ENCODE measurements around the gene PEAR1. TPM values are rescaled to one million over a fixed set of nuclear protein-coding genes. Genes with fewer than 3 reads are reported as not detected.

PEAR1 gene, protein sequence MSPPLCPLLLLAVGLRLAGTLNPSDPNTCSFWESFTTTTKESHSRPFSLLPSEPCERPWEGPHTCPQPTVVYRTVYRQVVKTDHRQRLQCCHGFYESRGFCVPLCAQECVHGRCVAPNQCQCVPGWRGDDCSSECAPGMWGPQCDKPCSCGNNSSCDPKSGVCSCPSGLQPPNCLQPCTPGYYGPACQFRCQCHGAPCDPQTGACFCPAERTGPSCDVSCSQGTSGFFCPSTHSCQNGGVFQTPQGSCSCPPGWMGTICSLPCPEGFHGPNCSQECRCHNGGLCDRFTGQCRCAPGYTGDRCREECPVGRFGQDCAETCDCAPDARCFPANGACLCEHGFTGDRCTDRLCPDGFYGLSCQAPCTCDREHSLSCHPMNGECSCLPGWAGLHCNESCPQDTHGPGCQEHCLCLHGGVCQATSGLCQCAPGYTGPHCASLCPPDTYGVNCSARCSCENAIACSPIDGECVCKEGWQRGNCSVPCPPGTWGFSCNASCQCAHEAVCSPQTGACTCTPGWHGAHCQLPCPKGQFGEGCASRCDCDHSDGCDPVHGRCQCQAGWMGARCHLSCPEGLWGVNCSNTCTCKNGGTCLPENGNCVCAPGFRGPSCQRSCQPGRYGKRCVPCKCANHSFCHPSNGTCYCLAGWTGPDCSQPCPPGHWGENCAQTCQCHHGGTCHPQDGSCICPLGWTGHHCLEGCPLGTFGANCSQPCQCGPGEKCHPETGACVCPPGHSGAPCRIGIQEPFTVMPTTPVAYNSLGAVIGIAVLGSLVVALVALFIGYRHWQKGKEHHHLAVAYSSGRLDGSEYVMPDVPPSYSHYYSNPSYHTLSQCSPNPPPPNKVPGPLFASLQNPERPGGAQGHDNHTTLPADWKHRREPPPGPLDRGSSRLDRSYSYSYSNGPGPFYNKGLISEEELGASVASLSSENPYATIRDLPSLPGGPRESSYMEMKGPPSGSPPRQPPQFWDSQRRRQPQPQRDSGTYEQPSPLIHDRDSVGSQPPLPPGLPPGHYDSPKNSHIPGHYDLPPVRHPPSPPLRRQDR
- total RNA-seq = 0.31 TPM

DNA sequence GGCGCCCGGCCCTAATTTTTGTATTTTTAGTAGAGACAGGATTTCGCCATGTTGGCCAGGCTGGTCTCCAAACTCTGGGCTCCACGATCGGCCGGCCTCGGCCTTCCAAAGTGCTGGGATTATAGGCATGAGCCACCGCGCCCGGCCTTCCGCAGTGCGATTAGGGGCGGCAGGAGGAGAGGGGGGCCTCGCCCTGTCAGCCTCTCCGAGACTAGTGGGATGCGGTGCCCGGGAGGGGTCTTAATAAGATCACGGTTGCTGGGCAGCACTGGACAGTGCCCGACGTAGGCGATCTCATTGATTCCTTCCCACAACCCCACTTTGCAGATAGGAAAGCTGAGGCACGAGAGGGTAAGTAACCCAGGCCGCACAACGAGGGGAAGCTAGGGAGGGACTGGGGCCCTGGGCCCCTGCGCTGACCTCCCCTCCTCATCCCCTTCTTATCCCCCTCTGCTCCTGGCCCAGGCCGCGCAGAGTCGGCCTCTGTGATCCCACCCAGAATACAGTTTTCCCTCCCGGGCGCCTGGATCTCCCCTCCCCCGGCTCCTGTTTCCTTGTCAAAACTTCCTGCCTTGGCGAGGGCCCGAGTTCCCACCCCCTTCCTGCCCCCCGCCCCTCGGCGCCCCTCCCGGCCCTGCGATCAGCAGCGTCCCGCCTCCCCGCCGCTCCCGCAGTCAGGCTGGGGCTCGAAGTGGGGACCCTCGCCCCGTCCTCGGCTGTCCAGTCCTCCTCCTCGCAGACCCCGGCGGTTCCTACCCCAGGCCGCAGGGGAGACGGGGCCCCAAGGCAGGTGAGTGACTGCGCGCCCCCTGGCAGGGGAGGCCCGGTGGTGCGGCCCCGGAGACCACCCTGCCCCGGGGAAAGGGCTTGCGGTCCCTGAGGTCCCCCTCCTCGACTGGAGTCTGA, at the start of gene PEAR1:
Gene PEAR1 (plus strand): TSS at position 671 of the 906 bp plus-strand sequence. CDS start 10,209 bp downstream, outside the sequence.
- DNase-seq = no peak

DNA sequence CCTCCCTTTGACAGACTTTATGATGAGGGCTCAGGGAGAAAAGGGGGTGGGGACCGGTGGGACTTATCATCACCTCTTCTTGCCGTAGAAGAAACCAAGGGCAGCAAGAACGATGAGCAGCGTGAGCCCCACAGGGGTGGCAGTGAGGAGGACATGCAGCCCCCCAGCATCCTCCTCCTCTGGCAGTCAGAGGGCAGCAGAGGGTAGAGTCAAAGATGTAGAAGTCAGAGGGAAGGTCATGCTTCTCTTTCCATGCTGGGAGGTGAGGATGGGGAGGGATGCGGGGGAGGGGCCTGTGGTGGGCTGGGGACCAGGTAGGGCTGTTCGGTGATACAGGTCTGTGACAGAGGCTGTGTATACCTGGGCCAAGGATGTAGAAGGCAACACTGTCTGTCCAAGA, 49.4 kb upstream of the PEAR1 start:
- no peak for DNase-seq

DNA sequence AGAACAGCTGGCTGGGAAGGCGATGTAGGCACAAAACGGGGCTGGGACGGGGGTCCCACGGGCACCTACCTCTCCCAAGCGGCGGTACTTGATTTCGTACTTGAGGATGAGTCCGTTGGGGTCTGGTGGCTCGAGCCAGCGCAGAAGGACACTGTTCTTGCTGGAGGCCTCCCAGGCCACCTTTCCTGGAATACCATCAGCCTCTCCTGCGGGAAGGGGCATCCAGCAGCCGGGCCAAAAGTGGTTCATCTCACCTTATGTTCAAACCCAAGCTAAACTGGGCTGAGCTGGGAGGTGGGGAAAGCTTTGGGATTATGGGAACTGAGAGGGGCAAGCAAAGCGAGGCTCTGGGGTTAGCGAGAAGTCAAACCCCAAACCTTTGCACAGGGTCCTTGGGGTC, 48.9 kb upstream of the PEAR1 start:
- DNase-seq = no peak

DNA sequence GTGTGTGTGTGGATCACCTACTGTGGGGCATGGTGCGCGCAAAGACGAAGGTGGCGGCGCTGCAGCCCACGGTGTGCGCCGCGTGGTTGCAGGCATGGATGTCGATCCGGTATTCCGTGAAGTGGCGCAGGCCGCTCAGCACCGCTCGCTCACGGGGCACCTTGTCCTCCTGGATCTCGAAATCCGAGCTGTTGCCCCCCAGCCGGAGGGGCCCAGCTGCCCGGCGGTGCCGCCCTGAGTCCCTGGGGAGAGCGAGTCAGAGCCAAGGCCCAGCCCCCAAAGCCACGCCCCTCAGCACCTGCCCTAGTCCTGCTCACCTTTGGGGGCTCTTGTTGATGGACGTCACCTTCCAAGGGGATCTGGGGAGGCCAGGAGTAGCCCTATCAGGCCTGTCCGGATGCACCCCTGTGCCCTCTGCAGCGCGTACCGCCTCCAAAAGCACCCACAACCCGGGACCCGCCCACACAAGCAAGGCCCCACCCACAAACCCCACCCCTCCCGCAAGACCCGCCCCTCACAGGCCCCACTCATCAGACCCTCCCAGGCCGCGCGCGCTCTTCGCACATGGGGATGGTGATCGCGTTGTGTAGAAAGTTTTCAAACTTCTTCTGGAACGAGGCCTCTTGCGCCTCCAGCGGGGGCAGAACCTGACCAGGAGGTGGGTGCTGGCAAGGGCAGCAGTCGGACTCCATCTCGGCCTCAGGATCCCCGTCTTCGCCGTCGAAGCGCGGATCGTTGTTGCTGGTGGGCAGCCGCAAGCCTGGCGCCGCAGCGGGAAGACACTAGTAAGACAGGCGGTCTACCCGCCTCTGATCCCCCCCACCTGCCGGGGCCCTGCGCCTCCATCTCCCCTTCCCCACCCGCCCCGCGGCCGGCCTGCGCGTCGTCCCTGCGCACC, 48.2 kb upstream of the PEAR1 start:
- no peak for DNase-seq

DNA sequence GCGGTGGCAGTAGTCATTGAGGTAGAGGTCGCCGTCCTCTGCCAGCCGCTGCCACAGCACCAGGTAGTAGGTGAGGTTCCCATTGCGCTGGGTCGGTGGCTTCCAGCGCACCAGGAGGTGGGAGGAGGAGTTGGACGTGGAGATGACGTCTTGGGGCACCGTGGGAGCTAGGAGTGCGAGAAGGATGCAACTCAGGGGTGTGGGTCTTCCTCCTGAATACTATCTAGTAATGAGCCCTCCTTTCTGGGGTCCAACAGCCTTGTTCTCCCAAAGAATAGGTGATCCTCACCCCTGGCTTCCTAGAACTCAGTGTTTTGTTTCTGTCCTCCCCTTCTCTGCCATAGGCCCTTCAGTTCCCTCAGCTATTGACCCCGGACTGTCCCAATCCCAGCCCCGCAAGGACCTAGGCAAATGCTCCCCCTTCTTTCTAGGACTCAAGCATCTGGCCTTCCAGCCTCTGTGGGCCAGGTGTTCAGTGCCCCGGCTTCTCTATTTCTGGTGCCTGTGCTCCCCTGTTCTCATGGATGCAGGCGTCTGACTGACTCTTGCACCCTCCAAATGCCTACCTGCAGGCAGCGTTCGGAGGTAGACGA, 47.5 kb upstream of the PEAR1 start:
- DNase-seq = no peak

DNA sequence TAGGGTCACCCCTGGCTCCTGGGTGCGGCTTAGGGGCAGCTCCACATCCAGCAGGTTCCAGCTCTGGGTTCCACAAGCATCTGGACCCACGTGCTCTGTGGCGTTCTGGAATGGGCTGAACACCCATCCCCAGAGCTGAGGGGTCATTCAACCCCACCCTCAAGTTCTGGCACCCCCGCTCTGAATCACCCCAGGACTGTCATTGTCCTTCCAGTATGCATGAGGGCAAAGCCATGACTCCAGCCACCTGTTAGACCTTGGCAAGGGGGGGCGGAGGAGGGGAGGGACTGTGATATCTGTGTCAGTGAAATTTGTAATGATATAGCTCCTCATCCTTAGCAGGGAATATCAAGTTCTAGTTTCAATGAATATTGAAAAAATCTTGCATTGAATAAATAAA, 46.9 kb upstream of the PEAR1 start:
- DNase-seq = no peak

DNA sequence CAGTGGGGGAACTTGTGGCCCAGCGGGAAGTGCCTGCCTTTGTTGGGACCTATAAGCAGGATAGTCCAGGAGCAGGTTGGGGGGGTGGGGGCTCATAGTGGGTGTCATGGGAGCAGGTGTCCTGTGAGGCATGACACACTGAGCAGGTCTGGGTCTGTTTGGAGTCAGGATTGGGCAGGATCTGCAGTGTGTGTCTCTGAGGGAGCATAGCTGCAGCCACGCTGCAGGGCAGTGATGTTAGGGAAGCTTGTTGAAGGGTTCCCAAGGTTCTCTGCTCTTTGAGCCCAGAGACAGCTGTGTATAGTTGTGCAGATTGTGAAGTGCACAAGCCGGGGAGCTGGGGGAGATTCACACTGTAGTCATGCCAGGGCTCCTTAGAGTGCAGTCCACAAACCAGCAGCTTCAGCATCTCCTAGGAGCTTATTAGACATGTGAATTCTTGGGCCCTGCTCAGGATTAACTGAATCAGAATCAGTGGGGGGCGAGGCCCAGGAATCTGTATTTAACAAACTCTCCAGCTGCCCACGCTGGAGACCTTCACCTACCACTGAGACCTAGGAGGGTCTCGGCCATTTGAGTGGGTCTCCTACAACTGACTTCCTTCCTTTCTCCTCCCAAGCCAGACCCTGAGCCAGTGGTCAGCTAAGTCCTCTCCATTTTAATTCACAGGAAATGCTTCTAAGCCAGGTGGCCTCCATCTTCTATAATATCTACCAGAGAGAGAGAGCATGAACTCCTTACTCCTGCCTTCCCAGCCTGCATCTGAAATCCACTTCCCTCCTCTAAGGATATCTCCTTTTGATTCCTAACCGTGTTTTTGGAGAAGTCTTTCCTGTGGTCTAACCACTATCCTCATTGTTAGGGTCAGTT, 45.7 kb upstream of the PEAR1 start:
- DNase-seq = no peak

DNA sequence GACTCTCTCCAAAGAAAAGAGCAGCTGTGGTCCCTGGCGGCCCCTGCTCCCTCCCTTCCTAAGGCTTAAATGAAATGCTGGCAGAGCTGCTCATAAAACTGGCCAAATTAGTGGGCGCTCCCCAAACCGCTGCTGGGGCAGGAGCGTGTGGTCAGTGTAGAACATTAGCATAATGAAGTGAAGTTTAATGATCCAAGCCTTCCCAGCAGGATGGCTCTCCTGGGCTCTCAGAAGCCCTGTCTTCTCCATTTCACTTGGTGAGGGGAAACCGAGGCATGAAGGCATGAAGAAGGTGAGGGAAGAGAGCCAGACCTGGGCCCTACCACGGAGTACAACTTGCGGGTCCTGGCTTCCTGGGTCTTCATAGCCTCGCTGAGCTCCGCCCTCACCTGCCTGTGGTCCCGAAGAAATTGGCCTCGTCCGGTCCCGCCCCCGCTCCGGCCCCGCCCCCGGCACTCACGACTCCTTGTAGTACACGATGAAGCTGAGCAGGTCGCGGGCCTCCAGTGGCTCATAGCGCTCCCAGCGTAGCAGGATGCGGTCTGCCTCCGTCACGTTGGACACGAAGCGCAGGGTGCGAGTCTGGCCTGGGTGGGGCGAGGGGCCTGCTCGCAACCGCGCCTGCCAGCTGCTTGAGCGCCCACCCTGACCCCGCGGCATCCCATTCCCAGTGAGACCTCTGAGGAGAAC, 44.9 kb upstream of the PEAR1 start:
- no peak for DNase-seq

DNA sequence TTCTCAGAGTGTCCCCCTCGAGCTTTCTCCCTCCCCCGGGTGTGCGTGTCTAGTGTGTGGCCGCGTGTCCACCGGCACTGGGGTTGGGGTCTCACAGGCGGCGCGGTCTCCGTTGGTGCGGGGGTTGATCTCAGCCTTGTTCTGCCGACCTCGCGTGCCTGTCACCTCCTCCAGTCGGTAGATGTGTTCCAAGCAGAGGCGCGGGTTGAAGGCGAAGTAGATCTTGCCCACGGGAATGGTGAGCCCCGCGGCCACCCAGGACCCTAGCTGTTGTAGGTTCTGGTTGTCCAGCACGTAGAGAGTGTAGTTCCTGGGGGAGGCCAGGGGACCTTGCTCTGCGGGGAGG, 44.4 kb upstream of the PEAR1 start:
- DNase-seq = no peak

DNA sequence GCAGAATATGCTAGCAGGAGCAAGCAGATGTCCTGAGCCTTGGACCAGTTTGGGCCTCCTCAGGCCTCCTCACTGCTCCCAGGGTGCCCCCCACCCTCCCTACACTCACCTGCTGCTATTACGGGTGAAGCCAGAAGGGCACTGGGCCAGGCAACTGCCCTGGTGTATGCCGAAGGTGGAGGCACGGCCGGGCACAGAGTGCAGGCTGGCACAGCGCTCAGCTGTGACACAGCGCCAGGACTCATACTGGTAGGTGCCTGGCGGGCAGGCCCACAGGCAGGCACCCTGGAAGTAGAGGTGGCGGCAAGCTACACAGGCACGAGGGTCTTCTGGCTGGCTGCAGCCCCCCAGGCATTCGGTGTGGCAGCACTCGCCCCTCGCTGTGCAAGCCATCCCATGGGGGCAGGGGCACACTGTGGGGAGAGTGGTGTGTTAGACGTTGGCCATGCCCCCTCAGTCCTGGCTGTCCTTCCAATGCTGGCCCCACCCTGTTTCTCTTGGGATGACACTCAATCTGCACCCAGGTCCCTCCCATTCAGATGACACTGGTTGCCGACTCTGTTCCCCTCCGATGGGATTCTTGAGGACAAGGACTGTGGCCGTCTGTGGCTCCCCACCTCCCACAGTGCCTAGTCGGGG, 41.6 kb upstream of the PEAR1 start:
- DNase-seq = no peak

DNA sequence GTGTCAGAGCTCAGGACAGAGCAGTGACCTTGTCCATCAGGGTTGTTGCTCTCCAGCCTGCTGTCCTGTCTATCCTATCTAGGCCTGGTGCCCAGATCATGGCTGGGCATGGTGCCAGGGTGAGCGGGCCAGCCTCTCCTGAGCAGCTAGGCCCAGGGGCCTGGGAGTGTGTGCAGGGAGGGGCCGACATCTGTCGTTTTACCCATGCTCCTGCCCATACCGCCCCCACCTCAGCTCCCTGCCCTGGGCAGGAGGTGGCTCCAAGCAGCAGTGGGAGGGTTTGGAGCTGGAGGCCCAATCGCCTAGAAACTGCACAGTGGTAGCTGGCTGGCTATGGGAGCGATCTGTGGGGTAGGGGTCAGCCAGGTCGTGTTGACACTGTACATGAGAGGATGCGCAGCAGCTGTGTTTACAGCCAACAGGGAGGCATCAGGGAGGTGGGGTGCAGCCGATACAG, 41.1 kb upstream of the PEAR1 start:
- DNase-seq = no peak

DNA sequence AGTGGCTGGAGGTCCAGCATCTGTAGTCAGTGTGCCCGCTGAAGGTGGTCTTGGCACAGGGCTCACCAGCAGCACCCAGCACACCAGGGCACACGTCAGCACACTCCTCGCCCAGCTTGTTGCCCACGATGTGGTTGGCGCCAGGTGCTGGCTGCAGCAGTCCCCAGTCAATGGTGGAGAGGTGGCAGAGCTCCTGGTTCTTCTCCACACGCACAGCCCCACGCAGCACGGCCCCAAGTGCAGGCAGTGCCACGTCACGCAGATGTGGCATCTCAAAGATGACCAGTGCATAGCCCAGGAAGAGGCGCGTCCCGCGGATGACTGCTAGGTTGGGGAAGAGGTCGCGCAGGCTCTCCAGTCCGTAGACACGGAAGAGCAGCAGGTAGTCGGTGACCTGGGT, 39.8 kb upstream of the PEAR1 start:
- no peak for DNase-seq

DNA sequence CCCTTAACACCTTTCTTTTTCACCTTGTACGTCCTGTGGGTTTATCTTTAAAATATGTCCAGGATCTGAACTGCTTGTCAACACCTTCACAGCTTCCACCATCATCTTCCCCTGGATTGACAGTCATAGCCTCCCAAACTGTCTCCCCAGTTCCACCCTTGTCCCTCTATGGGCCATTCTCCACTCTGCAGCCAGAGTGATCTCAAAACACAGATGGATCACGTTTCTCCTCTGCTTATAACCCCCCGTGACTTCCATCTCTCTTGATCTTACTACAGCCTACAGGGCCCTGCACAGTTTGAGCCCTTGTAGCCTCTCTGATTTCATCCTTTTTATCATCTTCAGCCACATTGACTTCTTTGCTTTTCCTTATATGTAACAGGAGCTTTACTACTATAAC, 38.9 kb upstream of the PEAR1 start:
- DNase-seq = no peak

DNA sequence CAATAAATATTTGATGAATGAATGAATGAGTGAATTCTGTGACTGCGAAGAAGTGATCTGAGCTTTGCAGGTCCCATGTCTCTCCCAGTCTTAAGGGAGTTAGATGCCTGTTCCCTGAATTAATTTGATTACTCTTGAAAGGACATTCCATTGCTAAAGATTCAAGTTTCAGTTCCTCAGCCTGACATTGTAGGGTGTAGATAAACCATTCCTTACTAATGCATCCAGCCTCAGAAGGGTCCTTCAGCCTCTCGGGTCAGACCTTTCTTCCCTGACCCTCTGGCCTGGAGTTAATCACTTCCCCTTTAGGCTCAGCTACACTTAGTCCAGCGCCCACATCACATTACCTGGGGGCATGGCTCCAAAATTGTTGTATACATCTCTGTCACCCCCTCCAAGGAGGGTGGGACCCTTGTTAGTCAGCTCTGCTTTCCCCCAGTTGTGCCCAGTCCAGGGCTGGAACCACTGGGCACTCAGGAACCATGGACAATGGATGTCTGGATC, 37.2 kb upstream of the PEAR1 start:
- no peak for DNase-seq

DNA sequence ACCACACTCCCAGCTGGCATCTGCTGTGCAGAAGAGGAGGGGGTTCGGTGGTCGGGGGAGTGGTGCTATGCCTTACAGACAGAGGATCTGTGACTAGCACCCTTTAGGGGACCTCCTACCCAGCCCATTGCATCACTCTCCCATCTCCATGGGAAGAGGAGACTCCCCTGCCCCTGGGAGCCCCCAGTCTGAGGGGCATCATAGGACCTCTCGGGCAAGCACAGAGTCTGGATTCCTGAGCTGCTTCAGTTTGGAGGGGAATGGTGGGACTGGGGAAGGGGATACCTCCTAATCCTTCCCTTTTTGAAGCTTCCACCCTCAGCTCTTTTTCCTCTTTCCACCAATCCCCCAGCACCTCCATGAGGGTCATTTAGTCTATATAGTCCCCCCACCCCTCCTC, 36.0 kb upstream of the PEAR1 start:
- no peak for DNase-seq

DNA sequence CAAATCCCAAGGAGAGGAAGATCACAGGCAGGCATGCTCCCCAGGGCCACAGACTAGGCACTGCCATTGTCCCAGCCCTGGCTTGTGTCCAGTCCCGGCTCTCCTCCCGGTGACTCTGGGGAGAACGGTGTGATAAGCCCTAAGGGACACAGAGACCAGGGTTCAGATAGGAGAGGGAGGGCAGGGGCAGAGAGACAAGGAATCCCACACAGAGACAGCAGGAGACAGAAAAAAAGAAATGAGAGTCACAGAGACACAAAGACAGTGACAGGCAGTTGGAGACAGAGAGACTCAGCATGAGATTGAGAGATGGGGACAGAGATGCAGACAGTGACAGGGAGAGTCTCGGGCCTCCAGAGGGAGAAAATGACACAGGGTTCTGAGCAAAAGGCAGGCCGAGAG, 35.0 kb upstream of the PEAR1 start:
- DNase-seq = no peak

DNA sequence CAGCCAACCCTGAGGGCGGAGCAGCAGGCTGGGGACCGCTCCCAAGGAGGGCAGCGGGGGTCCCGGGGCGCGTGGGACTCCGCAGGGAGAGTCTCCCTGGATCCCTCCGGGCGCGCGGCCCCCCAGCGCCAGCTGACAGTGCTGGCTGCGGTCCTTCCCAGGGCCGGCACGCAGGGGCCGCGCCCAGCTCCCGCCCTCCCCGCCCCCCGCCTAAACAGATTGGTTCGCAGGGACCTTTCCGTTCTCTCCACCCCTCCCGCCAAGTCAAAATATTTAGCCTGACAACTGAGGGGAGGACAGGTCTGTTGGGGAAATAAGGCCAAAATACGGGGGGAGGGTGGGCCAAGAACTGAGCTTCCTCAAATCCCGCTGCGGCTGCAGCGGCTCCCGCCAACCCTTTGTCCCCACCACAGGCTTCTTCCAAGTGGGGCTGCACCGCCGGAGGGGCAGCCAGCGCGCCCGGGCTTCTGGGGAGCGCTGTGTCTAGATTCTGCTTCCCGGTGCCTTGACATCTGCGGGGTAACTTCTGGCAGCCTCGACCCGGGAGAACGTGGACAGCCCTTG, 34.5 kb upstream of the PEAR1 start, which contains the start of gene INSRR:
Gene INSRR (minus strand): TSS at position 159 of the 564 bp plus-strand sequence. CDS start 496 bp downstream, outside the sequence.
- no peak for DNase-seq
